ENCODE data around the gene RAB37. TPM values are rescaled to one million over a fixed set of nuclear protein-coding genes. Genes with fewer than 3 reads are reported as not detected.

Gene RAB37
- total and polyA plus RNA-seq, 2 of the 13 experiments (the other 11 are each of a cell fraction or from before 2014, with no cell fraction given) = 0.91 to 3.7 TPM

DNA sequence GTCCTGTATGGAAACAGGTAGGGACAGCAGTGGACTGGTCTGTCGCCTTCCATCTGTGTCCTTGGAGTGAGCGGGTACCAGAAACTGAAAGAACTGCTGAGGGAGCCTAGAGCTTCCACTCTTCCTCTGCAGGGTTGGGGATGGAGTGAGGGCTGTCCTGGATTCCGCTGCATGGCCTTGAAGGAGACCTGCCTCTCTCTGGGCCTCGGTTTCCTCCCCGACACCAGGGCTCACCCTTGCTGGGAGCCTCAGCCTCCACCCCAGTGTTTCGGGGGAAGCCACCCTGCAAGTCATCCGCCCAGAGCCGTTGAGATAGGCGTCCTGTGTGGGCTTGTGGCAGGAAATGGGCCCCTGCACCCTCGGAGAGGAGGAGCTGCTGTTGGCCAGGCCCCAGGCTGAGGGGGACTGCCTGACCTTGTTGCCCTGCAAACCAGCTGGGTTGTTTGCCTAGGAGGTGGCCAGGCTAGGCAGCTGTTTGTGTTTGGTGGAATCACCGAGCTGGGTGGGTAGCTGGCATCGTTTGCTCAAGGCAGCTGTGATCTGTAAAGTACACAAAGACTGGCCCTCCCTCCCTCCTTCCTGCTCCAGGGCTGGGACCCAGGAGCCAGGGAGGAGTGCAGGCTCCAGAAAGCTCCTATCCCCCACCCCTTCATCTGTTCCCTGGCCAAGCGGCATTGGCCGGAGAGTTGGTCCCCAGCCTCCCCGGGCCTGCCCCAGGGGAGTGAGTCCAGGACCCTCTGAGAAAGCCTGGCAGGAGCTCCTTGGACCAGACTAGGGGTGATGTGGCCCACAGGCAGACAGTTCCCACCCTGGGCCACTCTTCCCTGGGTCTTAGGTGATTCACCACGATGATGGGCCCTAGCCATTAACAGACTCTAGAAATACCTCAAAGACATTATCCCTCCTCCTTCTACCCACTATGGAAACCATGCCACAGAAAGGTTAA, 1.3 kb downstream of the RAB37 start:
- ATAC-seq = peak; percentile 8
- no peaks in the 10 kb centered on the region for H4K20me1 ChIP-seq (ENCODE audit: insufficient read depth, low read length)
- H3K36me3 ChIP-seq (replicated peaks in 1 of 2; ENCODE audit: control insufficient read depth in 1 of 2, insufficient read depth in 2 of 2, low read length in 2 of 2) = no peaks in the 10 kb centered on the region
- no peak overlapping the region for H2AFZ ChIP-seq (ENCODE audit: low read length)
- peak; percentile 82 for DNase-seq (ENCODE audit: low spot score)
- in situ Hi-C loops (cut with HindIII; ENCODE audit: extremely low pct_ligation_motif_present, low pct_unique_long_range_greater_than_20kb) (loop anchor here (5.0 kb wide), 1 partner anchor 81 kb away; no protein-coding TSS in a partner anchor), intact Hi-C loops (cut with micrococcal nuclease; ENCODE audit: unreplicated experiment) (no loop called here)
- ChIA-PET CTCF (ENCODE audit: low intra/inter-chr PET ratio, low total read pairs) (interaction anchor here (2.8 kb wide), 1 partner anchor 82 kb away, joined by 22 read pairs; no protein-coding TSS in a partner anchor), POLR2A (interaction anchor here (0.8 to 5.6 kb wide), 12 partner anchors 8 to 311 kb away, joined by 3 to 221 read pairs (median 14); partner anchors contain the start of genes FDXR, HID1 and NAT9)
- no peak overlapping the region for H3K27ac ChIP-seq (ENCODE audit: extremely low read length, insufficient read depth, low read length)
- no peaks in the 10 kb centered on the region for H3K79me2 ChIP-seq (ENCODE audit: insufficient read depth, low read length)
- no TSS peak for BruUV-seq (replicated peaks)
- peak; percentile 64 for FAIRE-seq
- H3K9ac ChIP-seq (ENCODE audit: insufficient read depth, low read depth, low read length) = peak overlapping the region; percentile 30; the same call in 1 of the 2 replicates
- H3K27me3 ChIP-seq (ENCODE audit: control insufficient read depth in 1 of 2, insufficient read depth in 2 of 2, low read length in 2 of 2) = peaks cover 6 to 44% of the 10 kb centered on the region in 2 experiments; a peak in 4 of 5 replicates
- peak overlapping the region; percentile 39 to 78 (median 67) for H3K4me3 ChIP-seq (replicated peaks in 1 of 3; ENCODE audit: insufficient read depth in 1 of 3, low read depth in 2 of 3, low read length in 3 of 3)
- H3K9me3 ChIP-seq (ENCODE audit: low read length) = no peaks in the 10 kb centered on the region
- H3K4me2 ChIP-seq (ENCODE audit: low read depth, low read length) = peak overlapping the region; percentile 92
- peaks cover 68% of the 10 kb centered on the region for H3K4me1 ChIP-seq (ENCODE audit: insufficient read depth, low read length)
- 0% methylated on average over 8 of the region's 16 CpGs for WGBS (ENCODE audit: low lambda C conversion rate)
- TF ChIP-seq CCDC6 (CRISPR knock-in tag; IDR thresholded peaks at IDR 0.05) (no peak; the same call in 1 of the 2 replicates), EEA1 (CRISPR knock-in tag; IDR thresholded peaks at IDR 0.05; ENCODE audit: borderline replicate concordance) (no peak), FOXA1 (IDR thresholded peaks at IDR 0.05) (no peak), FOXA1 (CRISPR knock-in tag; IDR thresholded peaks at IDR 0.05) (peak; percentile 97), BRCA1 (CRISPR knock-in tag; IDR thresholded peaks at IDR 0.05) (no peak), ZNF703 (CRISPR knock-in tag; IDR thresholded peaks at IDR 0.05; ENCODE audit: borderline replicate concordance) (peak; percentile 78; the same call in 1 of the 2 replicates), TBL1XR1 (IDR thresholded peaks at IDR 0.05; ENCODE audit: borderline replicate concordance, low read length, partially characterized antibody) (no peak), ONECUT2 (CRISPR knock-in tag; IDR thresholded peaks at IDR 0.05) (no peak; the same call in 1 of the 2 replicates), KLF6 (CRISPR knock-in tag; IDR thresholded peaks at IDR 0.05) (no peak; the same call in 1 of the 2 replicates), NFRKB (IDR thresholded peaks at IDR 0.05) (no peak), KLF11 (CRISPR knock-in tag; IDR thresholded peaks at IDR 0.05) (0 out of 2 replicates have a peak, but pooled peaks have one; percentile 28), GPN1 (CRISPR knock-in tag; IDR thresholded peaks at IDR 0.05; ENCODE audit: borderline replicate concordance) (0 out of 2 replicates have a peak, but pooled peaks have one; percentile 21), ZBTB21 (CRISPR knock-in tag; IDR thresholded peaks at IDR 0.05) (no peak), ZNF558 (CRISPR knock-in tag; IDR thresholded peaks at IDR 0.05; ENCODE audit: borderline replicate concordance) (no peak)
- TF ChIP-seq, protein P1, sequence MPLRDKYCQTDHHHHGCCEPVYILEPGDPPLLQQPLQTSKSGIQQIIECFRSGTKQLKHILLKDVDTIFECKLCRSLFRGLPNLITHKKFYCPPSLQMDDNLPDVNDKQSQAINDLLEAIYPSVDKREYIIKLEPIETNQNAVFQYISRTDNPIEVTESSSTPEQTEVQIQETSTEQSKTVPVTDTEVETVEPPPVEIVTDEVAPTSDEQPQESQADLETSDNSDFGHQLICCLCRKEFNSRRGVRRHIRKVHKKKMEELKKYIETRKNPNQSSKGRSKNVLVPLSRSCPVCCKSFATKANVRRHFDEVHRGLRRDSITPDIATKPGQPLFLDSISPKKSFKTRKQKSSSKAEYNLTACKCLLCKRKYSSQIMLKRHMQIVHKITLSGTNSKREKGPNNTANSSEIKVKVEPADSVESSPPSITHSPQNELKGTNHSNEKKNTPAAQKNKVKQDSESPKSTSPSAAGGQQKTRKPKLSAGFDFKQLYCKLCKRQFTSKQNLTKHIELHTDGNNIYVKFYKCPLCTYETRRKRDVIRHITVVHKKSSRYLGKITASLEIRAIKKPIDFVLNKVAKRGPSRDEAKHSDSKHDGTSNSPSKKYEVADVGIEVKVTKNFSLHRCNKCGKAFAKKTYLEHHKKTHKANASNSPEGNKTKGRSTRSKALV (CRISPR knock-in tag; IDR thresholded peaks at IDR 0.05) = no peak
- TF ChIP-seq, protein P2, sequence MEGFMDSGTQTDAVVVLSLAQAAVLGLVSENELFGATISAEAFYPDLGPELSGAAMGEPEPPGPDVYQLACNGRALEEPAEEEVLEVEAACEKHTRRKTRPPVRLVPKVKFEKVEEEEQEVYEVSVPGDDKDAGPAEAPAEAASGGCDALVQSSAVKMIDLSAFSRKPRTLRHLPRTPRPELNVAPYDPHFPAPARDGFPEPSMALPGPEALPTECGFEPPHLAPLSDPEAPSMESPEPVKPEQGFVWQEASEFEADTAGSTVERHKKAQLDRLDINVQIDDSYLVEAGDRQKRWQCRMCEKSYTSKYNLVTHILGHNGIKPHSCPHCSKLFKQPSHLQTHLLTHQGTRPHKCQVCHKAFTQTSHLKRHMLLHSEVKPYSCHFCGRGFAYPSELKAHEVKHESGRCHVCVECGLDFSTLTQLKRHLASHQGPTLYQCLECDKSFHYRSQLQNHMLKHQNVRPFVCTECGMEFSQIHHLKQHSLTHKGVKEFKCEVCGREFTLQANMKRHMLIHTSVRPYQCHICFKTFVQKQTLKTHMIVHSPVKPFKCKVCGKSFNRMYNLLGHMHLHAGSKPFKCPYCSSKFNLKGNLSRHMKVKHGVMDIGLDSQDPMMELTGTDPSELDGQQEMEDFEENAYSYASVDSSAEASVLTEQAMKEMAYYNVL (CRISPR knock-in tag; IDR thresholded peaks at IDR 0.05; ENCODE audit: borderline replicate concordance) = peak; percentile 70
- TF ChIP-seq, protein P3, sequence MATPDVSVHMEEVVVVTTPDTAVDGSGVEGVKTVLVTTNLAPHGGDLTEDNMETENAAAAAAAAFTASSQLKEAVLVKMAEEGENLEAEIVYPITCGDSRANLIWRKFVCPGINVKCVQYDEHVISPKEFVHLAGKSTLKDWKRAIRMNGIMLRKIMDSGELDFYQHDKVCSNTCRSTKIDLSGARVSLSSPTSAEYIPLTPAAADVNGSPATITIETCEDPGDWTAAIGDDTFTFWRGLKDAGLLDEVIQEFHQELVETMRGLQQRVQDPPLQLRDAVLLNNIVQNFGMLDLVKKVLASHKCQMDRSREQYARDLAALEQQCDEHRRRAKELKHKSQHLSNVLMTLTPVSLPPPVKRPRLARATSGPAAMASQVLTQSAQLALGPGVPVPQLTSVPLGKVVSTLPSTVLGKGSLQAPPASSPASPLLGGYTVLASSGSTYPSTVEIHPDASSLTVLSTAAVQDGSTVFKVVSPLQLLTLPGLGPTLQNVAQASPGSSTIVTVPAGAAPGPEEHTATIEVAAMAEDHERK (CRISPR knock-in tag; IDR thresholded peaks at IDR 0.05; ENCODE audit: low read depth) = no peak

All from HepG2 (cell line).